ENCODE results near the gene DENND1B.

The DENND1B gene

GRCh38 chr1:197557302-197557701 lies 218.0 kb downstream of the DENND1B start:
- no peak overlapping the region for H3K4me2 ChIP-seq
- H3K4me3 ChIP-seq, result no peak overlapping the region
- no peak for TF ChIP-seq Cebpa-rat (IDR thresholded peaks at IDR 0.05)
- H3K9me3 ChIP-seq (replicated peaks in 1 of 11), result no peaks in the 10 kb centered on the region
- no peaks in the 10 kb centered on the region for H4K20me1 ChIP-seq
- no peaks in the 10 kb centered on the region for H3K4me1 ChIP-seq
- no peaks in the 10 kb centered on the region for H3K27me3 ChIP-seq
- H3K36me3 ChIP-seq, result no peaks in the 10 kb centered on the region
- no peak overlapping the region for H3K9ac ChIP-seq
- no peak overlapping the region for H3K27ac ChIP-seq

GRCh38 chr1:197553281-197553680 lies 222.0 kb downstream of the DENND1B start:
- H3K27ac ChIP-seq, result no peak overlapping the region
- H3K27me3 ChIP-seq, result no peaks in the 10 kb centered on the region
- H3K36me3 ChIP-seq, result no peaks in the 10 kb centered on the region
- no peak overlapping the region for H3K9ac ChIP-seq
- TF ChIP-seq Cebpa-rat (IDR thresholded peaks at IDR 0.05), result no peak
- no peaks in the 10 kb centered on the region for H3K4me1 ChIP-seq
- no peaks in the 10 kb centered on the region for H3K9me3 ChIP-seq (replicated peaks in 1 of 11)
- no peak overlapping the region for H3K4me2 ChIP-seq
- H3K4me3 ChIP-seq, result no peak overlapping the region
- H4K20me1 ChIP-seq, result no peaks in the 10 kb centered on the region

DNA sequence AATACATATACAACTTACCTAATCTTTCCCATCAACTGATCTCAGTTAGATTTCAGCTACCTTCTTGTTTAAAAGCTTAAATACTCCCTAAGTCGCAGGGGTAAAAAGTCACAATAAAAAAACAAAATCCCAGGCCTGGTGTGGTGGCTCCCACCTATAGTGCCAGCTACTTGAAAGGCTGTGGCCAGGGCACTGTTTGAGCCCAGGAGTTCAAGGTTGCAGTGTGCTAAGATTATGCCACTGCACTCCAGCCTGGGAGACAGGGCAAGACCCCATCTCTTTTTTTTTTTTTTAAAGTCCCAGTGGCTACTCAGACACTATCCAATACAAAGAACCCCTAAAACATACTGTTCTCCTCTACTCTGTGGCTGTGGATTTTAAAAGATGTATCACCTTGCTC lies 228.3 kb downstream of the DENND1B start:
- H3K9ac ChIP-seq, result no peak overlapping the region
- no peaks in the 10 kb centered on the region for H3K4me1 ChIP-seq
- H4K20me1 ChIP-seq, result no peaks in the 10 kb centered on the region
- H3K36me3 ChIP-seq, result no peaks in the 10 kb centered on the region
- no peaks in the 10 kb centered on the region for H3K27me3 ChIP-seq
- no peak overlapping the region for H3K4me3 ChIP-seq
- H3K27ac ChIP-seq, result no peak overlapping the region
- no peak for TF ChIP-seq Cebpa-rat (IDR thresholded peaks at IDR 0.05)
- 0 out of 22 replicates have a peak, but pooled peaks cover 0 to 5% (median 0%) of the 10 kb centered on the region in 11 experiments for H3K9me3 ChIP-seq (replicated peaks in 1 of 11)
- no peak overlapping the region for H3K4me2 ChIP-seq

DNA sequence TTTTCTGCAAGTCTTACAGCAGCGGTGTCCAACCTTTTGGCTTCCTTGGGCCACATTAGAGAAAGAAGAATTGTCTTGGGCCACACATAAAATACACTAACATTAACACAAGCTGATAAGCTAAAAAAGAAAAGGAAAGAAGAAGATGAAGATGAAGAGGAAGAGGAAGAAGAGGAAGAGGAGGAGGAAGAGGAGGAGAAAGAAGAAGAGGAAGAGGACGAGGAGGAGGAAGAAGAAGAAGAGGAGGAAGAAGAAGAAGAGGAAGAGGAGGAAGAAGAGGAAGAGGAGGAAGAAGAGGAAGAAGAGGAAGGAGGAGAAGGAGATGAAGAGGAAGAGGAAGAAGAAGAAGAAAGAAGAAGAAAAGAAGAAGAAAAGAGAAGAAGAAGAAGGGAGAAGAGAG lies 230.7 kb downstream of the DENND1B start:
- H3K27me3 ChIP-seq, result no peaks in the 10 kb centered on the region
- H3K9ac ChIP-seq, result no peak overlapping the region
- no peak for TF ChIP-seq Cebpa-rat (IDR thresholded peaks at IDR 0.05)
- H3K4me1 ChIP-seq, result no peaks in the 10 kb centered on the region
- H3K4me3 ChIP-seq, result no peak overlapping the region
- H3K27ac ChIP-seq, result no peak overlapping the region
- no peak overlapping the region for H3K4me2 ChIP-seq
- no peaks in the 10 kb centered on the region for H4K20me1 ChIP-seq
- H3K9me3 ChIP-seq (replicated peaks in 1 of 11), result 0 out of 22 replicates have a peak, but pooled peaks cover 0 to 5% (median 0%) of the 10 kb centered on the region in 11 experiments
- H3K36me3 ChIP-seq, result no peaks in the 10 kb centered on the region

- Histone ChIP-seq H3K36me3 (no peaks in the 10 kb centered on the region), H3K9ac (no peak overlapping the region), H3K27ac (no peak overlapping the region), H3K9me3 (replicated peaks in 1 of 11) (0 out of 22 replicates have a peak, but pooled peaks cover 0 to 5% (median 0%) of the 10 kb centered on the region in 11 experiments), H4K20me1 (no peaks in the 10 kb centered on the region), H3K4me2 (no peak overlapping the region), H3K4me1 (no peaks in the 10 kb centered on the region), H3K27me3 (no peaks in the 10 kb centered on the region), H3K4me3 (no peak overlapping the region)
- TF ChIP-seq Cebpa-rat (IDR thresholded peaks at IDR 0.05), result no peak
Observed at GRCh38 chr1:197544130-197544529, 231.2 kb downstream of the DENND1B start.

DNA sequence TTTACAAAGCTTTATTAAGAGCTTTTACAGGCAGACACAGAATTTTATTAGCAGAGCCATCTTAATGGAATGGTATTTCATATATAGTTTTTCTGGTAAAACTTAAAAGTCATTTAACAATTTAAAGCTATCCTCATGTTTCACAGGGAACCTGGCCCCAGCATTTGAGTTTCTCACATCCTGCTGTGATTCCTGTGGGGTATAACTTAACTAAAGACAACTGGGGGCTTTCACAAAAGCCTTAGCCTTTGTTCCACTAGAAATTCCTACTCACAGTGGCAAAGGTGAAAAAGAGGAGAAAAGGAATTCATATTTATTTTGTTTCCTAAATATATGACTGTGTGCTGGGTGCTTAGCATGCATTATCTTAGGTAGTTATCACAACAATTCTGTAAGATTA lies 233.9 kb downstream of the DENND1B start:
- H3K9ac ChIP-seq, result no peak overlapping the region
- no peaks in the 10 kb centered on the region; a peak in 1 of 22 replicates for H3K36me3 ChIP-seq
- no peaks in the 10 kb centered on the region for H3K4me1 ChIP-seq
- no peak for TF ChIP-seq Cebpa-rat (IDR thresholded peaks at IDR 0.05)
- no peak overlapping the region for H3K4me3 ChIP-seq
- no peak overlapping the region for H3K27ac ChIP-seq
- H4K20me1 ChIP-seq, result no peaks in the 10 kb centered on the region
- no peaks in the 10 kb centered on the region for H3K27me3 ChIP-seq
- H3K9me3 ChIP-seq (replicated peaks in 1 of 11), result 0 out of 22 replicates have a peak, but pooled peaks cover 0 to 5% (median 0%) of the 10 kb centered on the region in 11 experiments
- H3K4me2 ChIP-seq, result no peak overlapping the region

GRCh38 chr1:197526736-197527371 lies 248.4 kb downstream of the DENND1B start:
- Histone ChIP-seq H4K20me1 (no peaks in the 10 kb centered on the region), H3K4me2 (no peak overlapping the region), H3K36me3 (no peaks in the 10 kb centered on the region), H3K4me3 (no peak overlapping the region), H3K9me3 (replicated peaks in 1 of 11) (no peaks in the 10 kb centered on the region), H3K27ac (no peak overlapping the region), H3K4me1 (no peaks in the 10 kb centered on the region), H3K27me3 (no peaks in the 10 kb centered on the region), H3K9ac (no peak overlapping the region)
- TF ChIP-seq Cebpa-rat (IDR thresholded peaks at IDR 0.05), result no peak

- H4K20me1 ChIP-seq, result no peaks in the 10 kb centered on the region
Observed at GRCh38 chr1:197521118-197521739, 254.1 kb downstream of the DENND1B start.

DNA sequence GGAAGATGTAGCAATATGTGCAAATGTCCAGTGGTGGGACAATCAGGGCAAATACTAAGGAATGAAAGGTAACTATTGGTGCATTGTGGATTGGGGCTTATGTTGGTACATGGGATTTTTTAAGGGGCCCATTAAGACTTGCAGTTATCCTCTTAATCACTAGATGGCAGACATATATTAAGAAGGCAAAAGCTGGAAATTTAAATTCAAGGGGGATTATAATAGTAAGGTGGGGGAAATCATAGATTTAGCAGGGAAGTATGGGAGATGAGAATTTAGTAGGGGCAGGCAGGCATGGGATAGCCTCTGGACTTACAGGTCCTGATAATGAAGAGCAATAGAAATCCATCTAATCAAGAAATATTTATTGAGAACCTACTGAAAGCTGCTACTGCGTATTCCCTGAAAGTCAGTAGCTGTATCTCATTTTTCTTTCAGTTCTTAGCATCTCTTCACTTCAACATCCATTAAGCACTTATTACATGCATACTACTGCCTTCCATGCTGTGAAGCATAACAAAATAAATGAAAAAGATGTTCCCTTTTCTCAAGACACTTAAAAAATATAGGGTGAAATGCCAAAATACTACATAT lies 255.4 kb downstream of the DENND1B start:
- H3K27me3 ChIP-seq, result no peaks in the 10 kb centered on the region
- H3K36me3 ChIP-seq, result no peaks in the 10 kb centered on the region
- H3K9me3 ChIP-seq (replicated peaks in 1 of 11), result no peaks in the 10 kb centered on the region
- H3K4me2 ChIP-seq, result no peak overlapping the region
- H3K27ac ChIP-seq, result no peak overlapping the region
- H3K9ac ChIP-seq, result no peak overlapping the region
- H3K4me3 ChIP-seq, result no peak overlapping the region
- H3K4me1 ChIP-seq, result no peaks in the 10 kb centered on the region
- no peaks in the 10 kb centered on the region for H4K20me1 ChIP-seq
- no peak for TF ChIP-seq Cebpa-rat (IDR thresholded peaks at IDR 0.05)

More at GRCh38 chr1:197521118-197521739, 254.1 kb downstream of the DENND1B start:
- Histone ChIP-seq H3K9ac (no peak overlapping the region), H3K27me3 (no peaks in the 10 kb centered on the region), H3K4me1 (no peaks in the 10 kb centered on the region), H3K27ac (no peak overlapping the region), H3K36me3 (no peaks in the 10 kb centered on the region), H3K4me3 (no peak overlapping the region), H3K9me3 (replicated peaks in 1 of 11) (no peaks in the 10 kb centered on the region), H3K4me2 (no peak overlapping the region)
- TF ChIP-seq Cebpa-rat (IDR thresholded peaks at IDR 0.05), result no peak

- no peak overlapping the region for H3K4me2 ChIP-seq
- H3K9ac ChIP-seq, result no peak overlapping the region
- H3K9me3 ChIP-seq (replicated peaks in 1 of 11), result no peaks in the 10 kb centered on the region
- H3K27ac ChIP-seq, result no peak overlapping the region
- no peak for TF ChIP-seq Cebpa-rat (IDR thresholded peaks at IDR 0.05)
- H3K4me1 ChIP-seq, result no peaks in the 10 kb centered on the region
- H3K36me3 ChIP-seq, result no peaks in the 10 kb centered on the region
- no peaks in the 10 kb centered on the region for H3K27me3 ChIP-seq
- no peak overlapping the region for H3K4me3 ChIP-seq
- no peaks in the 10 kb centered on the region for H4K20me1 ChIP-seq
Observed at GRCh38 chr1:197515421-197515820, 259.9 kb downstream of the DENND1B start.
